ENCODE data around the gene IFNG. TPM values are rescaled to one million over a fixed set of nuclear protein-coding genes. Genes with fewer than 3 reads are reported as not detected.

The IFNG gene
- total RNA-seq, 1 donor from 2014 or later = 3.4 TPM

DNA sequence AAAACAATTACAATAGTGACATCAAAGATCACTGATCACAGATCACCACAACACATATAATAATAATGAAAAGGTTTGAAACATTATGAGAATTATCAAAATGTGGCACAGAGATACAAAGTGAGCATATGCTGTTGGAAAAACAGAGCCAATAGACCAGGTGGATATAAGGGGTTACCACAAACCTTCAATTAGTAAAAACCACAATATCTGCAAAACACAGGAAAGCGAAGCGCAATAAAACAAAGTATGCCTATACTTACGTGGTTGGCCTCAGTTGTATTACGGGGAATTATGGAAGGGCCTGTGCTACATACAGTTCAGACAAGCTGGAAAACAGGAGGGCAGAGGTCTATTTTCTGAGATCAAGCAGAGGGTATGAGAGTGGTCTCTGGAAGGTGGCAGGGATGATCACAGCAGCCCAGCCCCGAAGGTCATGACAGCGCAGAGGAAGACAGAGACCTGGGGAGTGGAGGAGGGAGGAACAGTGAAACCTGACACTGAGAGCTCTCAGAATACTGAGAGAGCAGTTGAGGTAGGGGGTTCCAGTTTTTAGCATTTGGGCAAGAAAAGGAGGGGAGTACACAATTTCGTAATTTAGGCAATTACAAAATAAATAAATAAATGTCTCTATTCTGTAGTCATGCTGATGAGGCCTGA, 41.3 kb downstream of the IFNG start:
- intact Hi-C loops (cut with micrococcal nuclease) = loop anchor here (2.0 to 5.0 kb wide), 3 partner anchors 84 to 419 kb away; no protein-coding TSS in a partner anchor

DNA sequence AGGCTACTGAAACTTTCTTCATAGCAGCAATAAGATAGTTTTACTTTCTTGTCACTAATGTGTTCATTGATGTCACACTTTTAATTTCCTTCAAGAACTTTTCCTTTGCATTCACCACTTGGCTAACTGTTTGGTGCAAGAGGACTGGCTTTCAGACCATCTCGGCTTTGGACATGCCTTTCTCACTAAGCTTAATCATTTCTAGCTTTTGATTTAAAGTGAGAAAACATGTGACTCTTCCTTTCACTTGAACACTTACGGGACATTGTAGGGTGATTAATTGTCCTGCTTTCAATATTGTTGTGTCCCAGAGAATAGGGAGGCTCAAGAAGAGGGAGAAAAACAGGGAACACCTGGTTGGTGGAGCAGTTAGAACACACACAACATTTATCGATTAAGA, 41.9 kb downstream of the IFNG start:
- intact Hi-C loops (cut with micrococcal nuclease) = loop anchor here (2.0 to 5.0 kb wide), 3 partner anchors 85 to 419 kb away; no protein-coding TSS in a partner anchor

DNA sequence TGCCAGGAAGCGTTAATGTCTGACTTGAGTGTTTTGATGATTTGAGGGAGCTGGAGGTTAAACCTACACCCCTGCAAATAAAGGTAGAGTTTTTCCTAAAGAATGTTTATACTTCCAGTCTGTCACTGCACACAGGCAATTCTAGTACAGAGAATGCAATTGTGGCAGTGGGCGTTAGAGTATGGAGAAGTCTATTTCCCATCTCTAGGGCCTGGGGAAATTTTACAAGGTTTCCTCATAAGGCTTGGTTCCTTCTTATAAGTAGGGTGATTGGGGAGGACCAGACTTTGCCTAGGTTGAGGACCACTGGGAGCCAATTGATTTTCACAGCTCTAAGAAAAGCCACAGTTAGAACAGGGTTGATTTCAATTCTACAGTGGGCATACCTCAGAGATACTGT, 44.3 kb downstream of the IFNG start:
- intact Hi-C loops (cut with micrococcal nuclease) = loop anchor here (5.0 kb wide), 1 partner anchor 87 kb away; no protein-coding TSS in a partner anchor

DNA sequence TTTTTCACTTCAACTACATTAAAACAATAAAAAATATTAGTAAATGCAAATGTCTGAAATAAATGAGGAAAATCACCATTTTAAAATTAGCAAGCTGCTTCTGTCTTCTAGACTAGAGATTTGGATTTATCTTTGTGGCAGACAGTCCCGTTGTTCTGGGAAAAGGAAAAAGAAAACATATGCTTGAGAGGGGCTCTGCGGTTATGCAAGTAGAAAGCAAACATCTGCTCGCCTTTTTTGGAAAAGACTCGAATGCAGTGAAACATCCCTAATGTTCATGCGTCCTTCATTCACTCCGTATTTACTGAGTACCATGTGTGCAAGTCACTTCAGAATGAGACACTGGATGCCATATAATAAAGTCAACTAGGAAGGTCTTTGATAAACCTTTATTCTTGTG, 44.9 kb downstream of the IFNG start:
- intact Hi-C loops (cut with micrococcal nuclease) = loop anchor here (5.0 kb wide), 1 partner anchor 88 kb away; no protein-coding TSS in a partner anchor

DNA sequence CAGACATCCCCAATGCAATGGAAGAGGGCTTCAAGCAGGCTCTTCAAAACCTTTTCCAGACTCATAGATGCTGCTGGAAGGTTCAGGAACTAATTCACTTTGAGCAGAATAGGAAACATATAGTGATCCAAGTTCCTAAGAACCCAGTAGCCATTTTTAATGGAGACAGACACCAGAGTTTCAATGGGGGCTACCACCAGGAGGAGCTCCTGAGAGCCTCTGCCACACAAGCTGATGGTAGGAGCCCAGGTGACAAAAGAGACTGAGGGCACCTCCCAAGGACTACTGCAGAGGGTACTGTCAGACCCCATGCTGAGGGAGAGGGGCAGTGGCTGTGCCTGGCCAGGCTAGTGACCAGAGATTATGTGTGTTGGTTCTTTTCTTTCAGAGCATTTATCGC, 45.9 kb downstream of the IFNG start:
- intact Hi-C loops (cut with micrococcal nuclease) = loop anchor here (1.0 kb wide), 1 partner anchor 45 kb away; no protein-coding TSS in a partner anchor

DNA sequence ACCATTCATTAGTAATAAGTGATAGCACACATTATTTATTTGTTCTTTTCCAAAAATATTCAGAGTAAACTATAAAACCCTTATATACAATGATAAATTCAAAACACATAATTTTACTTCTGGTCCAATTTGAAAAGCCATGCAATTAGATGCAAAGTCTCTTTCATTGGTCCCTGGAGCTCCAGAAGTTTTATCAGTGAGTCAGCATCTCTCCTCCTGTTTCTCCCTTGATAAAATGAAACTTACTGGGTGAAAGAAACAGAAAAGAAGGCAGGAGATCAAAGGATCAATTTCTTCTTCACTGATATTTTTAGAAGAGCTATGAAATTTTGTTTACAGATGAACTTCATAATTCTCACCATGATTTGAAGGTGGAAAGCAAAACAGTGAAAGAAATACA, 47.5 kb downstream of the IFNG start:
- intact Hi-C loops (cut with micrococcal nuclease) = no loop called here

DNA sequence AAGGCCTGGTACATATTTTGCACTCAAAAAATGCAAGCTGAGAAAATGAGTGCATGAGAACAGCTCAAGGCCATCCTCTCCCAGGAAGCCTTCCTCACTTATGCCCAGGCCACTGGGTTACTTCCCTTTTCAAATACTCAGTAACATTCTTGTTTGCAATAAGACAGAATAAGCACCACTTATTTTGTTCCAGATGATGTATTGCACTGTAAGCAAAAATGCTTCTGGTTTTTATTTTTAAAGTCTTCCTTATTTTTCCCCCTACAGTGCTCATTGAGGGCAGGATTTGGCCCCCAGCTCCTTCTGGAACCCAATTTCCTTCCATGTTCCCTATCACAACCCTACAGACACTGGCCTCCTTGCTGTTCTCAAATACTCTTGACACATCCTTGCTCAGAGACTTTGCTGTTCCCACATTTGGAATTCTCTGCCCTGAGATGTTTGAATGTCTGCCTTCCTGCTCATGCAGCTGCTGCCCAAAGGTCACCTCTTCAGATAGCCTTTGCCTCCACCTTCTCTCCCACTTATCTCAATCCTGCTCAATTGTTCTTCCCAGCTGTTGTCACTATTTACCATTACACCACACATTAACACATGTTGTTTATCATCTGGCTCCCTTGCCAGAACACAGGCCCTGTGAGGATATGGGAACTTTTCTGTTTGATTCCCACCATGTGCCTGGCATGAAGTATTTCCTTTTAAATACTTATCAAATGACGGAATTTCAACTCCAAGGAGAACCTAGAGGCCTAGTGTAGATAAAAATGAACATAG, 49.9 kb downstream of the IFNG start:
- intact Hi-C loops (cut with micrococcal nuclease) = no loop called here

DNA sequence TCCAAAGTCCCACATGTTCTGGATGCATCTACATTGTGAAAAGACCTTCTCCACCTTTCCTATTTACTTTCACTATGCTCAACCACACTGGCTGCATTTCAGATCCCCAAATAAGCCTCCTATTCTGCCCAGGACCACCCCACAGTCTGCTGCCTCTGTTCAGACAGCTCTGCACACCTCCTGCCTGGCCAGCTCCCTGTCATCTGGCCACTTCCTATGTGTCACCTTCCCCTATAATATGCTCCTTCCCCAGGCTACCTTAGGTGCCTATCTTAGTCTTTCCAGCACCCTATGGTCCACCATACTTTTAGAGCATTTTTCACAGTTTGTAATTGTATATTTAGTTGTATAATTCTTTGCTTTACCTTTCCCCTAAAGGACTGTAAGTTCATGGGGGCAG, 50.5 kb downstream of the IFNG start:
- intact Hi-C loops (cut with micrococcal nuclease) = no loop called here

DNA sequence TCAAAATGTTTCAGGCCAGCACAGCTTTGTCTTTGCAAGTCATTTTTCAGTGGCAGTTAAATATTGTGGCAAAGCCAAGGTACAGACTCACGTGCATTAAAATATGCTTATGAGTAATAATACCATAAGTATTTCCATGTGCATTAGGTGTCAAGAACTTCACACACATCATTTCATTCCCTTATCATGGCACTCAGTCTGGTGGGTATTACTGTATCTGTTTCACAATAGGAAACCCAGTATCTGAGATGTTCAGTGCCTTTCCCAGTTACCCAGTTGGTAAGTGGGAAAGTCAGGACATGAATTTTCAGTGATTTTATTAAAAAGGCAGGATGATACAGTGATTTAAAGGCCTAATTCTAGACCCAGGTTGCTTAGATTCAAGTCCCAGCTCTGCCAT, 52.9 kb downstream of the IFNG start:
- intact Hi-C loops (cut with micrococcal nuclease) = no loop called here

DNA sequence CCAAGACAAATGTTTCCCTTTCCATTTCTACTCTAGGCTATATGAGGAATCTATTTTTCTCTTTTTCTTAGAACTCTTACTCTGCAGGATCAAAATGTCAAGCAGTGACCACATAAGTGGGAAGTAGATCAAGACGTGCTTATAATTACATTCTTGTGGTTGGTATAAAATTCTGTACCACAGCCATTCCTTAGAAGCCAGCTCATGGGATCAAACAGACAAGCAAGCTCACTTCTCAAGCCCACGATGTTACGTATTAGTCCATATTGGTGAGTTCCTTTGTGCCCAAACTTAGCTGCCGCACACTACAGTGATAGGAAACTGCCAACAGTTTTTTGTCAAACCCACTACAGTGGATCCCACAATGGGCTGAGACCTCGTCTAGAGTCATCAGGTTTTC, 53.4 kb downstream of the IFNG start:
- intact Hi-C loops (cut with micrococcal nuclease) = no loop called here

Other genes with a start within 250 kb of the IFNG start
- gene IFNG-AS1, start 170.3 kb downstream of the IFNG start, total RNA-seq = not detected in 2 replicates
- gene IL26, start 66.1 kb upstream of the IFNG start, total RNA-seq = 0.39 and 0.41 TPM in 2 replicates
- not detected in 2 replicates for gene IL22, start 93.9 kb upstream of the IFNG start, total RNA-seq
- 19.1 and 19.2 TPM in 2 replicates for gene MDM1, start 172.6 kb upstream of the IFNG start, total RNA-seq

All from T-helper 2 cell treated with Interferon-gamma antibody and Interleukin-4, amounts not matched to agents 100 ng/mL and 5 ng/mL, for 36 hours (primary cell).